HepG2 (cell line): ENCODE results near the gene SLFN13. TPM values are rescaled to one million over a fixed set of nuclear protein-coding genes. Genes with fewer than 3 reads are reported as not detected.

Source experiments
- CC2D1A ChIP-seq: sonication (generic); formaldehyde crosslinking; IDR thresholded peaks from 2 replicates; pipeline ENCODE4 v1.8.1; 2023; ENCODE audit warnings: mild to moderate bottlenecking, missing genetic modification reagents
- KMT2B ChIP-seq: IDR thresholded peaks from 2 replicates; pipeline ENCODE4 v1.6.1; 2016; ENCODE audit warnings: missing genetic modification reagents, missing compliant biosample characterization
- POLR2G ChIP-seq: fragments of 200-400 bp; formaldehyde crosslinking; IDR thresholded peaks from 2 replicates; pipeline ENCODE4 v1.6.1; 2018; ENCODE audit warnings: mild to moderate bottlenecking, low read depth, low read length, moderate library complexity
- SAFB2 ChIP-seq: sonication (generic); formaldehyde crosslinking; IDR thresholded peaks from 2 replicates; pipeline ENCODE4 v1.5.1; 2020; ENCODE audit warnings: missing genetic modification reagents, low read depth, mild to moderate bottlenecking, borderline replicate concordance
- TSC22D2 ChIP-seq: sonication (generic); formaldehyde crosslinking; IDR thresholded peaks from 2 replicates; pipeline ENCODE4 v1.5.1; 2020; ENCODE audit warnings: missing genetic modification reagents, mild to moderate bottlenecking, borderline replicate concordance
- U2AF1 ChIP-seq: fragments of 200-400 bp; formaldehyde crosslinking; optimal IDR thresholded peaks from 2 replicates; pipeline ENCODE3; 2017; ENCODE audit warnings: mild to moderate bottlenecking, low read depth, low read length
- XBP1 ChIP-seq: sonication (generic); formaldehyde crosslinking; IDR thresholded peaks from 2 replicates; pipeline ENCODE4 v1.5.0; 2020; ENCODE audit warnings: missing genetic modification reagents
- ZBTB1 ChIP-seq: sonication (generic); formaldehyde crosslinking; IDR thresholded peaks from 2 replicates; pipeline ENCODE4 v1.4.0; 2020; ENCODE audit warnings: missing genetic modification reagents, borderline replicate concordance
- ZNF136 ChIP-seq: sonication (generic); formaldehyde crosslinking; IDR thresholded peaks from 2 replicates; pipeline ENCODE4 v1.8.1; 2022; ENCODE audit warnings: low read depth, mild to moderate bottlenecking, moderate library complexity, missing genetic modification reagents
- ZNF678 ChIP-seq: sonication (generic); formaldehyde crosslinking; IDR thresholded peaks from 2 replicates; pipeline ENCODE4 v1.4.0; 2020; ENCODE audit warnings: mild to moderate bottlenecking, missing genetic modification reagents
- ZNF772 ChIP-seq: sonication (generic); formaldehyde crosslinking; IDR thresholded peaks from 2 replicates; pipeline ENCODE4 v1.5.0; 2020; ENCODE audit warnings: mild to moderate bottlenecking, missing genetic modification reagents
- ZNF841 ChIP-seq: sonication (generic); formaldehyde crosslinking; IDR thresholded peaks from 2 replicates; pipeline ENCODE4 v1.8.1; 2023; ENCODE audit warnings: missing genetic modification reagents, borderline replicate concordance
- polyA plus RNA-seq, 8 experiments: library from polyadenylated mRNA; depleted of rRNA in 3 of 8; stranded (reverse) in 7 of 8; unstranded in 1 of 8; fragments of >200 nt; fragmentation: Illumina TruSeq in 4 of 8; extraction: Trizol in 4 of 8; gene quantifications; 2 replicates each; pipeline versions ENCODE4 v1.2.1 to v1.2.3, GENCODE V29; 2011 to 2016; ENCODE audit warnings: low read depth in 4 of 8, missing spikeins in 1 of 8, mixed read lengths in 1 of 8; ENCODE audit not compliant: insufficient read depth in 1 of 8
- total RNA-seq, 5 experiments: library from RNA; depleted of rRNA; stranded (reverse); fragments of >200 nt; fragmentation: Illumina TruSeq; extraction: Trizol; gene quantifications; 2 replicates each; pipeline ENCODE4 v1.2.3, GENCODE V29; 2016; ENCODE audit warnings: low read depth in 1 of 5
- TF ChIP-seq, protein P1 (sequence below): sonication (generic); formaldehyde crosslinking; IDR thresholded peaks from 2 replicates; pipeline ENCODE4 v1.5.1; 2020; ENCODE audit warnings: mild to moderate bottlenecking, missing genetic modification reagents, borderline replicate concordance
- TF ChIP-seq, protein P2 (sequence below): sonication (generic); formaldehyde crosslinking; IDR thresholded peaks from 2 replicates; pipeline ENCODE4 v1.4.0; 2020; ENCODE audit warnings: missing genetic modification reagents, mild to moderate bottlenecking, borderline replicate concordance
- TF ChIP-seq, protein P3 (sequence below): IDR thresholded peaks from 2 replicates; pipeline ENCODE4 v1.6.1; 2016; ENCODE audit warnings: low read depth

Gene SLFN13
- total and polyA plus RNA-seq, 2 of the 13 experiments (the other 11 are each of a cell fraction or from before 2014, with no cell fraction given) = 0.18 TPM; not detected in 1

DNA sequence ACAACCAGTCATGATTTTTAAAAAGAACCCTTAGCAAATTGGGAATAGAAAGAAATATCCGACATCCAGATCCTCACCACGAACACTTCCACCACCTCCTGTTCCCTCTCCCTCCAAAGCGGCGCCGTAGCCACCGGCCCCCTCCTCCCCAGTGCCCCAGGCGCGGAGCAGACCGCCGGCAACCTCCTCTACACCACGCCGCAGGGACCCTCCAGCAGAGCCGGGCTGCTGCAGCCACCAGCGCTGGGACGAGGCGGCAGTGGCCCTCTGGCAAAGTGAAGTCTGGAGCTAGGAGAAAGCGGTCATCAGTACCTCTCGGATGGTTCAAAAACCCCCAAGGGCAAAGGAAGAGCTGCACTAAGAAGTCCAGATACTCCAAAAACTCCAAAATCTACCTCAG is 41.4 kb upstream of the SLFN13 start (continued):
- TF ChIP-seq POLR2G = no peak
- TF ChIP-seq, protein P1, sequence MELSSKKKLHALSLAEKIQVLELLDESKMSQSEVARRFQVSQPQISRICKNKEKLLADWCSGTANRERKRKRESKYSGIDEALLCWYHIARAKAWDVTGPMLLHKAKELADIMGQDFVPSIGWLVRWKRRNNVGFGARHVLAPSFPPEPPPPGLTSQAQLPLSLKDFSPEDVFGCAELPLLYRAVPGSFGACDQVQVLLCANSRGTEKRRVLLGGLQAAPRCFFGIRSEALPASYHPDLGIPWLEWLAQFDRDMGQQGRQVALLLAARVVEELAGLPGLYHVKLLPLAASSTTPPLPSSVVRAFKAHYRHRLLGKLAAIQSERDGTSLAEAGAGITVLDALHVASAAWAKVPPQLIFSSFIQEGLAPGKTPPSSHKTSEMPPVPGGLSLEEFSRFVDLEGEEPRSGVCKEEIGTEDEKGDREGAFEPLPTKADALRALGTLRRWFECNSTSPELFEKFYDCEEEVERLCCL (CRISPR knock-in tag) = no peak
- TF ChIP-seq CC2D1A (CRISPR knock-in tag) = no peak
- TF ChIP-seq KMT2B = no peak
- TF ChIP-seq ZNF772 (CRISPR knock-in tag) = no peak
- TF ChIP-seq, protein P2, sequence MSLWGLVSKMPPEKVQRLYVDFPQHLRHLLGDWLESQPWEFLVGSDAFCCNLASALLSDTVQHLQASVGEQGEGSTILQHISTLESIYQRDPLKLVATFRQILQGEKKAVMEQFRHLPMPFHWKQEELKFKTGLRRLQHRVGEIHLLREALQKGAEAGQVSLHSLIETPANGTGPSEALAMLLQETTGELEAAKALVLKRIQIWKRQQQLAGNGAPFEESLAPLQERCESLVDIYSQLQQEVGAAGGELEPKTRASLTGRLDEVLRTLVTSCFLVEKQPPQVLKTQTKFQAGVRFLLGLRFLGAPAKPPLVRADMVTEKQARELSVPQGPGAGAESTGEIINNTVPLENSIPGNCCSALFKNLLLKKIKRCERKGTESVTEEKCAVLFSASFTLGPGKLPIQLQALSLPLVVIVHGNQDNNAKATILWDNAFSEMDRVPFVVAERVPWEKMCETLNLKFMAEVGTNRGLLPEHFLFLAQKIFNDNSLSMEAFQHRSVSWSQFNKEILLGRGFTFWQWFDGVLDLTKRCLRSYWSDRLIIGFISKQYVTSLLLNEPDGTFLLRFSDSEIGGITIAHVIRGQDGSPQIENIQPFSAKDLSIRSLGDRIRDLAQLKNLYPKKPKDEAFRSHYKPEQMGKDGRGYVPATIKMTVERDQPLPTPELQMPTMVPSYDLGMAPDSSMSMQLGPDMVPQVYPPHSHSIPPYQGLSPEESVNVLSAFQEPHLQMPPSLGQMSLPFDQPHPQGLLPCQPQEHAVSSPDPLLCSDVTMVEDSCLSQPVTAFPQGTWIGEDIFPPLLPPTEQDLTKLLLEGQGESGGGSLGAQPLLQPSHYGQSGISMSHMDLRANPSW = no peak
- no peak for TF ChIP-seq ZNF841 (CRISPR knock-in tag)
- no peak for TF ChIP-seq U2AF1
- TF ChIP-seq XBP1 (CRISPR knock-in tag) = no peak
- TF ChIP-seq ZBTB1 = no peak
- no peak for TF ChIP-seq TSC22D2
- TF ChIP-seq ZNF136 (CRISPR knock-in tag) = no peak
- TF ChIP-seq, protein P3, sequence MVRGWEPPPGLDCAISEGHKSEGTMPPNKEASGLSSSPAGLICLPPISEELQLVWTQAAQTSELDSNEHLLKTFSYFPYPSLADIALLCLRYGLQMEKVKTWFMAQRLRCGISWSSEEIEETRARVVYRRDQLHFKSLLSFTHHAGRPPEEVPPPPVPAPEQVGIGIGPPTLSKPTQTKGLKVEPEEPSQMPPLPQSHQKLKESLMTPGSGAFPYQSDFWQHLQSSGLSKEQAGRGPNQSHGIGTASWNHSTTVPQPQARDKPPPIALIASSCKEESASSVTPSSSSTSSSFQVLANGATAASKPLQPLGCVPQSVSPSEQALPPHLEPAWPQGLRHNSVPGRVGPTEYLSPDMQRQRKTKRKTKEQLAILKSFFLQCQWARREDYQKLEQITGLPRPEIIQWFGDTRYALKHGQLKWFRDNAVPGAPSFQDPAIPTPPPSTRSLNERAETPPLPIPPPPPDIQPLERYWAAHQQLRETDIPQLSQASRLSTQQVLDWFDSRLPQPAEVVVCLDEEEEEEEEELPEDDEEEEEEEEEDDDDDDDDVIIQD (CRISPR knock-in tag) = no peak
- no peak for TF ChIP-seq SAFB2 (CRISPR knock-in tag)
- no peak for TF ChIP-seq ZNF678 (CRISPR knock-in tag)
